Gastrocnemius medialis (tissue), 4 donors: ENCODE results near the gene CAMK2D. TPM values are rescaled to one million over a fixed set of nuclear protein-coding genes. Genes with fewer than 3 reads are reported as not detected.

Experiments
- ATAC-seq, 2 donors: fragments of 150-250 bp; one replicate each; pipeline ENCODE4 v1.9.1; 2016
- DNase-seq, 2 donors: peaks; one replicate each; pipeline ENCODE4 v3.0.0-alpha.2; 2019
- H3K27ac ChIP-seq, 4 donors: fragments of 200-600 bp; sonication (generic); 1 replicate in 1 of 4; 2 replicates in 3 of 4; pipeline ENCODE4 v1.5.1; 2016 to 2018; ENCODE audit warnings: mild to moderate bottlenecking in 2 of 4, moderate library complexity in 1 of 4
- H3K27me3 ChIP-seq, 3 donors: fragments of 200-600 bp; sonication (generic) in 2 of 3; 1 replicate in 1 of 3; 2 replicates in 2 of 3; pipeline versions ENCODE4 v1.5.1 to v1.6.0; 2016 to 2019; ENCODE audit warnings: mild to moderate bottlenecking in 1 of 3, moderate library complexity in 1 of 3
- H3K36me3 ChIP-seq, 2 donors: fragments of 200-600 bp; sonication (generic) in 1 of 2; one replicate each; pipeline ENCODE4 v1.5.1; 2017 to 2018
- H3K4me1 ChIP-seq, 2 donors: fragments of 200-600 bp; sonication (generic) in 1 of 2; one replicate each; pipeline ENCODE4 v1.5.1; 2016 to 2017; ENCODE audit warnings: mild to moderate bottlenecking in 2 of 2
- H3K4me3 ChIP-seq, 4 donors: fragments of 200-600 bp; sonication (generic) in 3 of 4; 1 replicate in 1 of 4; 2 replicates in 3 of 4; pipeline ENCODE4 v1.5.1; 2016 to 2019; ENCODE audit warnings: mild to moderate bottlenecking in 2 of 4
- H3K9me3 ChIP-seq, 3 donors: fragments of 200-600 bp; sonication (generic) in 2 of 3; 1 replicate in 1 of 3; 2 replicates in 2 of 3; pipeline ENCODE4 v1.5.1; 2016 to 2019
- POLR2A ChIP-seq, 2 donors: fragments of 450-650 bp; IDR thresholded peaks; one replicate each; pipeline ENCODE4 v1.6.1; 2017; ENCODE audit warnings: antibody characterized with exemption in 2 of 2, mild to moderate bottlenecking in 2 of 2, moderate library complexity in 2 of 2
- in situ Hi-C, 4 donors: fragments of 200-750 bp; cut with MboI; loops; one replicate each; pipeline versions ENCODE4 v1.15.0 to v1.8.0; 2017; ENCODE audit warnings: low sequenced_read_pairs in 4 of 4
- intact Hi-C: fragments of 100-400 bp; cut with DNase I; formaldehyde crosslinking; loops from one replicate; pipeline ENCODE4 v1.15.1; 2023; ENCODE audit warnings: low total_unique reads
- total RNA-seq, 4 donors: library from RNA; depleted of rRNA; stranded (reverse); fragments of >200 nt; gene quantifications; one replicate each; pipeline versions ENCODE4 v1.1.0 to v1.2.3, GENCODE V29; 2016
- TF ChIP-seq, protein P1 (sequence below), 5 experiments: fragments of 450-650 bp in 3 of 5; fragments of 200-600 bp in 2 of 5; sonication (generic) in 2 of 5; IDR thresholded peaks in 4 of 5; conservative IDR thresholded peaks in 1 of 5; 1 replicate in 4 of 5; 2 replicates in 1 of 5; pipeline ENCODE4 v1.5.1; 2016 to 2019; ENCODE audit warnings: antibody characterized with exemption in 5 of 5, mild to moderate bottlenecking in 3 of 5, moderate library complexity in 3 of 5

CAMK2D gene
- total RNA-seq, 4 donors from 2014 or later: 73.2 to 149 (median 119) TPM

DNA sequence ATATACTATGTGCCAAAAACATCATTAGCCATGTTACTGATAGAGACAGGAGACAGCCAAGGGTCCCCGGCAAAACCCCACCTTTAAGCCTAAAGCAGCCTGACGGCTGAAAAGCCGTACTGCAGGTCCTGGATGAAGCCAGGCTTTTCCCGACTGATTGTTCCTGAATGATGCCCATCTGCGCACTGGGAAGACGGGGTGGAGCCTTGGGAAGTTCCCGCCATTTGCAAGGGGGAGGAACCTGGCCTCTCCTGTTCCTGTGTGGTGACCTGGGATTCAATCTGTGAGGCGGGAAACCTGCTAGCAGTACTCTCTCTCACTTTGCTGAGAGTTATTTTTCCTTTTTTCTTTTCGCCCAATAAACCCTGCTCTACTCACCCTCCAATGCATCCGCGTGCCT lies 15.1 kb upstream of the CAMK2D start:
- TF ChIP-seq, protein P1, sequence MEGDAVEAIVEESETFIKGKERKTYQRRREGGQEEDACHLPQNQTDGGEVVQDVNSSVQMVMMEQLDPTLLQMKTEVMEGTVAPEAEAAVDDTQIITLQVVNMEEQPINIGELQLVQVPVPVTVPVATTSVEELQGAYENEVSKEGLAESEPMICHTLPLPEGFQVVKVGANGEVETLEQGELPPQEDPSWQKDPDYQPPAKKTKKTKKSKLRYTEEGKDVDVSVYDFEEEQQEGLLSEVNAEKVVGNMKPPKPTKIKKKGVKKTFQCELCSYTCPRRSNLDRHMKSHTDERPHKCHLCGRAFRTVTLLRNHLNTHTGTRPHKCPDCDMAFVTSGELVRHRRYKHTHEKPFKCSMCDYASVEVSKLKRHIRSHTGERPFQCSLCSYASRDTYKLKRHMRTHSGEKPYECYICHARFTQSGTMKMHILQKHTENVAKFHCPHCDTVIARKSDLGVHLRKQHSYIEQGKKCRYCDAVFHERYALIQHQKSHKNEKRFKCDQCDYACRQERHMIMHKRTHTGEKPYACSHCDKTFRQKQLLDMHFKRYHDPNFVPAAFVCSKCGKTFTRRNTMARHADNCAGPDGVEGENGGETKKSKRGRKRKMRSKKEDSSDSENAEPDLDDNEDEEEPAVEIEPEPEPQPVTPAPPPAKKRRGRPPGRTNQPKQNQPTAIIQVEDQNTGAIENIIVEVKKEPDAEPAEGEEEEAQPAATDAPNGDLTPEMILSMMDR (IDR thresholded peaks at IDR 0.05 in 4 of 5, conservative IDR thresholded peaks at IDR 0.05 in 1 of 5): no peak
- TF ChIP-seq POLR2A (IDR thresholded peaks at IDR 0.05): no peak
- intact Hi-C loops: no loop called here
- no peak overlapping the region for H3K4me3 ChIP-seq
- no peak overlapping the region for H3K27ac ChIP-seq
- H3K9me3 ChIP-seq: no peaks in the 10 kb centered on the region
- no peaks in the 10 kb centered on the region for H3K4me1 ChIP-seq
- in situ Hi-C loops: loop anchor here in 2 of 4 donors (10.0 to 25.0 kb wide), 2 partner anchors 372 to 389 kb away; no protein-coding TSS in a partner anchor
- no peaks in the 10 kb centered on the region for H3K27me3 ChIP-seq
- H3K36me3 ChIP-seq: no peaks in the 10 kb centered on the region
- ATAC-seq (no peak), DNase-seq (no peak)

- Histone ChIP-seq H3K4me3 (no peak overlapping the region), H3K4me1 (no peaks in the 10 kb centered on the region), H3K27ac (no peak overlapping the region), H3K36me3 (no peaks in the 10 kb centered on the region), H3K27me3 (no peaks in the 10 kb centered on the region), H3K9me3 (no peaks in the 10 kb centered on the region)
- TF ChIP-seq POLR2A (IDR thresholded peaks at IDR 0.05): no peak
- TF ChIP-seq, protein P1 (IDR thresholded peaks at IDR 0.05 in 4 of 5, conservative IDR thresholded peaks at IDR 0.05 in 1 of 5): no peak
- DNase-seq (no peak), ATAC-seq (no peak)
- intact Hi-C loops (no loop called here), in situ Hi-C loops (loop anchor here in 2 of 4 donors (10.0 to 25.0 kb wide), 2 partner anchors 371 to 389 kb away; no protein-coding TSS in a partner anchor)
Observed at GRCh38 chr4:113776016-113776415, 14.5 kb upstream of the CAMK2D start.

DNA sequence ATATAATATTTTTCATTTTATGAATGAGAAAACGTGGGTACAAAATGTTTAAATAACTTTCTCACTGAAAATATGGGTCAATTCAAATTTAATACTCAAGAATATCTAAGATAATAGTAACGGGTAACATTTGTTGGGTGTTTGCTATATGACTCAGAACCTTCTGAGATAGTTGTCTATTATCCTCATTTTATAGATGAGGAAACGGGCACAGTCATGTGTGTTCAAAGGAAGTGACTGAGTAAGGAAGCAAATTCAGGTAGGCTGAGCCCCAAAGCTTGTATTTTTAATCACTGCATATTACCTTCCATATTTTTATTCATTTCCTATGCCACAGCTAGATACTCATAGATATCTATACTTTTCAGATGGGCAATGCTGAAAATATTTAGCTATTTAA lies 12.2 kb upstream of the CAMK2D start:
- Histone ChIP-seq H3K27ac (no peak overlapping the region), H3K4me1 (no peaks in the 10 kb centered on the region), H3K4me3 (no peak overlapping the region), H3K27me3 (no peaks in the 10 kb centered on the region), H3K36me3 (no peaks in the 10 kb centered on the region), H3K9me3 (no peaks in the 10 kb centered on the region)
- TF ChIP-seq, protein P1 (IDR thresholded peaks at IDR 0.05 in 4 of 5, conservative IDR thresholded peaks at IDR 0.05 in 1 of 5): no peak
- no peak for TF ChIP-seq POLR2A (IDR thresholded peaks at IDR 0.05)
- intact Hi-C loops (no loop called here), in situ Hi-C loops (loop anchor here in 1 of 4 donors (10.0 kb wide), 1 partner anchor 369 kb away; no protein-coding TSS in a partner anchor)
- ATAC-seq: no peak
- DNase-seq: no peak

GRCh38 chr4:113773014-113773413 lies 11.5 kb upstream of the CAMK2D start:
- Histone ChIP-seq H3K4me3 (no peak overlapping the region), H3K27ac (no peak overlapping the region), H3K4me1 (no peaks in the 10 kb centered on the region), H3K36me3 (no peaks in the 10 kb centered on the region), H3K9me3 (no peaks in the 10 kb centered on the region), H3K27me3 (no peaks in the 10 kb centered on the region)
- in situ Hi-C loops: loop anchor here in 1 of 4 donors (10.0 kb wide), 1 partner anchor 368 kb away; no protein-coding TSS in a partner anchor
- TF ChIP-seq, protein P1 (IDR thresholded peaks at IDR 0.05 in 4 of 5, conservative IDR thresholded peaks at IDR 0.05 in 1 of 5): no peak
- TF ChIP-seq POLR2A (IDR thresholded peaks at IDR 0.05): no peak
- intact Hi-C loops: no loop called here
- DNase-seq (no peak), ATAC-seq (no peak)

DNA sequence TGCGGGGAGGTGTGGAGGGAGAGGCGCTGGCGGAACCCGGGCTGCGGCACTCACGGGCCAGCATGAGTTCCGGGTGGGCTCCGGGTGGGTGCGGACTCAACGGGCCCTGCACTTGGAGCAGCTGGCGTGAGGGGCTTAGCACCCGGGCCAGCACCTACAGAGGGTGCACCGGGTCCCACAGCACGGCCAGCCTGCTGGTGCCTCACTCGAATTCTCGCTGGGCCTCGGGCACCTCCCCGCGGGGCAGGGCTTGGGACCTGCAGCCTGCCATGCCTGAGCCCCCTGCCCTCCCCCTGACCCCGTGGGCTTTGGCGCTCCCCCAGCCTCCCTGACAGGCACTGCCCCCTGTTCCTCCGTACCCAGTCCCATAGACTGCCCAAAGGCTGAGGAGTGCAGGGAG lies 10.8 kb upstream of the CAMK2D start:
- Histone ChIP-seq H3K9me3 (no peaks in the 10 kb centered on the region), H3K4me1 (no peaks in the 10 kb centered on the region), H3K27me3 (no peaks in the 10 kb centered on the region), H3K4me3 (no peak overlapping the region), H3K27ac (no peak overlapping the region), H3K36me3 (no peaks in the 10 kb centered on the region)
- TF ChIP-seq, protein P1 (IDR thresholded peaks at IDR 0.05 in 4 of 5, conservative IDR thresholded peaks at IDR 0.05 in 1 of 5): no peak
- TF ChIP-seq POLR2A (IDR thresholded peaks at IDR 0.05): no peak
- in situ Hi-C loops (loop anchor here in 1 of 4 donors (10.0 kb wide), 1 partner anchor 368 kb away; no protein-coding TSS in a partner anchor), intact Hi-C loops (no loop called here)
- ATAC-seq: no peak
- no peak for DNase-seq
